DND-41 (cell line): ENCODE data around the gene OSBP2.

ENCODE experiments used
- CTCF ChIP-seq: IDR thresholded peaks from 2 replicates; pipeline ENCODE4 v1.5.1; 2012; ENCODE audit warnings: borderline replicate concordance, low read length, moderate library complexity, mild to moderate bottlenecking; ENCODE audit not compliant: poor library complexity, severe bottlenecking; ENCODE audit errors: extremely low read depth
- EZH2 ChIP-seq: IDR thresholded peaks from 3 replicates; pipeline ENCODE4 v1.6.1; 2012; ENCODE audit warnings: borderline replicate concordance, low read depth, mild to moderate bottlenecking, moderate library complexity, low read length, inconsistent platforms; ENCODE audit not compliant: severe bottlenecking

DNA sequence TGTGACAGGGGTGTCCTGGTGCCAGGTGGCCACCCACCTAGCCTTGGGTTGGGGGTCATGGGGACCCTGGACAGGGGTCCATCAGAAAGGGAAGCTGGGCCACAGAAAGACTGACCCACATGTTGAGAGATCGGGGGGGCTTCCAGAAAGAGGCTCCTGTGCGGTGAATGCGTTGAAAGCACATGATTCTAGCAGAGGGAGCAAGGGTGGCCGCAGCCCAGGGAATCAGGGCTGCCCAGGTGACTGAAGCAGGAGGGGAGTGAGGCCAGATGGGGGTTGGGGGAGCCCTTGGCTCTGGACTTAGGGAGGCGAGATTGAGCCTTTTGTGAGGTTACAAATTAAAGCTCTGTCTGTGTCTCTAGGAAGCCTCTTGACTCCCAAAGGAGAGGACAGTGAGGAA lies 193.2 kb downstream of the OSBP2 start:
- TF ChIP-seq CTCF (no peak), EZH2 (no peak)
